Adrenal gland (tissue), 5 donors: Measurements from ENCODE around the gene SLC29A3.

ENCODE experiments used
- CTCF ChIP-seq, 6 experiments: fragments of 450-650 bp in 4 of 6; fragments of 200-600 bp in 2 of 6; sonication (generic) in 1 of 6; IDR thresholded peaks; 1 replicate in 5 of 6; 2 replicates in 1 of 6; pipeline versions ENCODE4 v1.5.1 to v1.8.0; 2016 to 2021; ENCODE audit warnings: antibody characterized with exemption in 6 of 6, mild to moderate bottlenecking in 2 of 6, moderate library complexity in 1 of 6
- POLR2A ChIP-seq, 2 donors: fragments of 450-650 bp; IDR thresholded peaks; one replicate each; pipeline ENCODE4 v1.6.1; 2017; ENCODE audit warnings: antibody characterized with exemption in 2 of 2, mild to moderate bottlenecking in 2 of 2, moderate library complexity in 1 of 2
- donor health status: DM: no; HTN: no; CAD: no.

- no peak for TF ChIP-seq POLR2A (IDR thresholded peaks at IDR 0.05)
- no peak for TF ChIP-seq CTCF (IDR thresholded peaks at IDR 0.05)
Measured at GRCh38 chr10:71389768-71390460, 70.9 kb downstream of the SLC29A3 start.
